PC-3 (cell line): ENCODE data around the gene C10orf71. TPM values are rescaled to one million over a fixed set of nuclear protein-coding genes. Genes with fewer than 3 reads are reported as not detected.

Source experiments
- ATAC-seq: fragments of 200-7000 bp; cut with Tn5 transposase; 2 replicates; pipeline ENCODE4 v1.9.1; 2020; ENCODE audit warnings: mild to moderate bottlenecking, moderate library complexity
- BruUV-seq: library from RNA; stranded (reverse); fragments of 400-500 nt; replicated peaks from 2 replicates; lab custom pipeline; 2021; lab: Mats Ljungman, UMichigan
- CTCF ChIA-PET: fragments of 300-600 bp; sonication (Branson Sonifier 250); formaldehyde crosslinking; loops from one replicate; lab custom pipeline; 2022; ENCODE audit warnings: antibody characterized with exemption; lab: Charles Lee
- POLR2A ChIA-PET: fragments of 300-600 bp; sonication (Branson Sonifier 250); formaldehyde crosslinking; loops from one replicate; lab custom pipeline; 2022; ENCODE audit warnings: antibody characterized with exemption; ENCODE audit not compliant: unreplicated experiment; lab: Charles Lee
- DNase-seq: peaks from one replicate; pipeline ENCODE4 v3.0.0-alpha.2; 2015
- H2AFZ ChIP-seq: fragments of 300-600 bp; sonication (generic); 2 replicates; pipeline ENCODE4 v1.6.0; 2016; ENCODE audit warnings: antibody characterized with exemption, low read length
- H3F3A ChIP-seq: fragments of 300-600 bp; sonication (generic); one replicate; pipeline ENCODE4 v1.6.0; 2017; ENCODE audit warnings: antibody characterized with exemption, low read length, control low read depth, mild to moderate bottlenecking; ENCODE audit not compliant: unreplicated experiment
- H3K27ac ChIP-seq: fragments of 300-600 bp; sonication (generic); 2 replicates; pipeline ENCODE4 v1.5.1; 2016; ENCODE audit warnings: mild to moderate bottlenecking, low read length
- H3K27me3 ChIP-seq: fragments of 300-600 bp; sonication (generic); 2 replicates; pipeline ENCODE4 v1.6.1; 2016; ENCODE audit warnings: low read length, mixed read lengths
- H3K36me3 ChIP-seq: fragments of 300-600 bp; sonication (generic); 2 replicates; pipeline ENCODE4 v1.6.1; 2016; ENCODE audit warnings: low read depth, mixed run types, low read length, mixed read lengths
- H3K4me1 ChIP-seq: fragments of 300-600 bp; sonication (generic); 2 replicates; pipeline ENCODE4 v1.5.1; 2016; ENCODE audit warnings: low read length; ENCODE audit not compliant: insufficient read depth
- H3K4me2 ChIP-seq: fragments of 300-600 bp; sonication (generic); 2 replicates; pipeline ENCODE4 v1.6.0; 2016; ENCODE audit warnings: low read length
- H3K4me3 ChIP-seq: fragments of 300-600 bp; sonication (generic); 2 replicates; pipeline ENCODE4 v1.5.1; 2016; ENCODE audit warnings: mild to moderate bottlenecking, low read length, mixed read lengths
- H3K79me2 ChIP-seq: fragments of 300-600 bp; sonication (generic); 2 replicates; pipeline ENCODE4 v1.6.1; 2017; ENCODE audit warnings: low read length, mixed read lengths
- H3K9ac ChIP-seq: fragments of 300-600 bp; sonication (generic); 2 replicates; pipeline ENCODE4 v1.6.0; 2016; ENCODE audit warnings: mild to moderate bottlenecking, low read length
- H3K9me2 ChIP-seq: fragments of 300-600 bp; sonication (generic); replicated peaks from 2 replicates; pipeline ENCODE4 v1.6.1; 2016; ENCODE audit warnings: mixed run types, low read length, mixed read lengths
- H3K9me3 ChIP-seq: fragments of 300-600 bp; sonication (generic); 2 replicates; pipeline ENCODE4 v1.6.1; 2016; ENCODE audit warnings: low read length, mixed read lengths
- H4K20me1 ChIP-seq: fragments of 300-600 bp; sonication (generic); 2 replicates; pipeline ENCODE4 v1.6.1; 2016; ENCODE audit warnings: low read length, mixed read lengths
- EZH2 ChIP-seq: fragments of 300-600 bp; sonication (generic); IDR thresholded peaks from one replicate; pipeline ENCODE4 v1.6.1; 2017; ENCODE audit warnings: antibody characterized with exemption, mild to moderate bottlenecking, low read length; ENCODE audit not compliant: unreplicated experiment
- EZH2phosphoT487 ChIP-seq: fragments of 300-600 bp; sonication (generic); IDR thresholded peaks from 2 replicates; pipeline ENCODE4 v1.6.1; 2018; ENCODE audit warnings: mild to moderate bottlenecking, antibody characterized with exemption, low read length, borderline replicate concordance
- intact Hi-C: fragments of 100-400 bp; cut with micrococcal nuclease; formaldehyde crosslinking; loops from 2 replicates; pipeline ENCODE4 v1.9.0; 2023
- total RNA-seq: library from RNA; depleted of rRNA; stranded (reverse); fragments of >200 nt; gene quantifications from 2 replicates; pipeline ENCODE4 v1.2.3, GENCODE V29; 2014
- TF ChIP-seq, protein P1 (sequence below): fragments of 300-600 bp; sonication (generic); conservative IDR thresholded peaks from 2 replicates; pipeline ENCODE4 v1.5.1; 2017; ENCODE audit warnings: antibody characterized with exemption, low read depth, mild to moderate bottlenecking, low read length

C10orf71 gene
- total RNA-seq, 1 experiment from 2014 or later, result not detected

GRCh38 chr10:49361178-49361554 is 62.2 kb downstream of the C10orf71 start:
- Histone ChIP-seq H3F3A (no peaks in the 10 kb centered on the region), H3K4me2 (no peak overlapping the region), H3K79me2 (no peaks in the 10 kb centered on the region), H3K27me3 (peaks cover 51% of the 10 kb centered on the region), H3K36me3 (no peaks in the 10 kb centered on the region), H3K27ac (no peak overlapping the region), H4K20me1 (no peaks in the 10 kb centered on the region), H3K9ac (no peak overlapping the region), H2AFZ (no peak overlapping the region), H3K4me1 (0 out of 2 replicates have a peak, but pooled peaks cover 6% of the 10 kb centered on the region), H3K9me3 (no peaks in the 10 kb centered on the region), H3K4me3 (no peak overlapping the region), H3K9me2 (no peaks in the 10 kb centered on the region)
- CTCF ChIA-PET, result no interaction called here
- intact Hi-C loops, result no loop called here
- ATAC-seq (no peak), DNase-seq (no peak)
- POLR2A ChIA-PET, result no interaction called here
- BruUV-seq, result no TSS peak
- TF ChIP-seq, protein P1, sequence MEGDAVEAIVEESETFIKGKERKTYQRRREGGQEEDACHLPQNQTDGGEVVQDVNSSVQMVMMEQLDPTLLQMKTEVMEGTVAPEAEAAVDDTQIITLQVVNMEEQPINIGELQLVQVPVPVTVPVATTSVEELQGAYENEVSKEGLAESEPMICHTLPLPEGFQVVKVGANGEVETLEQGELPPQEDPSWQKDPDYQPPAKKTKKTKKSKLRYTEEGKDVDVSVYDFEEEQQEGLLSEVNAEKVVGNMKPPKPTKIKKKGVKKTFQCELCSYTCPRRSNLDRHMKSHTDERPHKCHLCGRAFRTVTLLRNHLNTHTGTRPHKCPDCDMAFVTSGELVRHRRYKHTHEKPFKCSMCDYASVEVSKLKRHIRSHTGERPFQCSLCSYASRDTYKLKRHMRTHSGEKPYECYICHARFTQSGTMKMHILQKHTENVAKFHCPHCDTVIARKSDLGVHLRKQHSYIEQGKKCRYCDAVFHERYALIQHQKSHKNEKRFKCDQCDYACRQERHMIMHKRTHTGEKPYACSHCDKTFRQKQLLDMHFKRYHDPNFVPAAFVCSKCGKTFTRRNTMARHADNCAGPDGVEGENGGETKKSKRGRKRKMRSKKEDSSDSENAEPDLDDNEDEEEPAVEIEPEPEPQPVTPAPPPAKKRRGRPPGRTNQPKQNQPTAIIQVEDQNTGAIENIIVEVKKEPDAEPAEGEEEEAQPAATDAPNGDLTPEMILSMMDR, result no peak
- TF ChIP-seq EZH2phosphoT487 (no peak), EZH2 (no peak)

DNA sequence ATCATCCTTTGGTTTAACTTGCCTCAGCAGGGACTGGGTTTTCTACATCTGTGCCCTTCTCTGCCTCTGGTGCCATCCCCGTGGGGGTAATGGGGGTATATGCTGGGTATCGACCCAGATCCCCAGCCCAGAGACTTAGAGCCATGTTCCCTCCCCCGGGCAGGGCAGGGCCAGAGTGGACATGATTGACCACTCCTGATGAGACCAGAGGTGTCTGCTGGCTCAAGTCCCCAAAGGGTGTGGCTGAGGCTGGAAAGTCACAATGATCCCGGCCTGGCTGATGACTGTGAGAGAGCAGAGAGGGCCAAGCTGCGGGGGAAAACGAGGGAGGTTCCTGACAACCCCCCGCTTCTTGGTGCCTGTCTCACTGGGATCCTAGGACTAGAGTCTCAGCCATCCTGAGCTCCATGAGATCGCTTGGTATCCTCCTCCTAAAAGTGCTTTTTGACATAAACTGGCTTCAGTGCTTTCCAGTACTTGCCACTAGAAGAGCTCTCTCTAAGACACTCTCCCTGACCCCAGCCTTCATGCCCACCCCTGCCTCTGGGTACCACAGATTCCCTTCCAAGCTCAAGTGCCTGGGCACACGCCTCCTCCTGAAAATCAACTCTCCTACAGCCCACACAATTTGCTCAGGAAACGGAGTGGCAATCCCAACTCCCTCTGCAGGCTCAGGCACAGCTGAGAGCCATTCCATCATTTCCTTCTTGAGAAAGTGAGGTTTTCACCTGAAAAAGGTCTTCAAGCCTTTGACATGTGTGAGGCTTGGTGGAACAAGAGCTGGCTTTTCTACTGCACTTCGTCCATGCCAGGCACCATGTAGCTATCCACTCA is 63.0 kb downstream of the C10orf71 start:
- intact Hi-C loops, result no loop called here
- Histone ChIP-seq H2AFZ (no peak overlapping the region), H3F3A (no peaks in the 10 kb centered on the region), H3K27me3 (peaks cover 51% of the 10 kb centered on the region), H3K9ac (no peak overlapping the region), H4K20me1 (no peaks in the 10 kb centered on the region), H3K4me2 (no peak overlapping the region), H3K27ac (no peak overlapping the region), H3K9me2 (no peaks in the 10 kb centered on the region), H3K4me1 (0 out of 2 replicates have a peak, but pooled peaks cover 6% of the 10 kb centered on the region), H3K79me2 (no peaks in the 10 kb centered on the region), H3K36me3 (no peaks in the 10 kb centered on the region), H3K4me3 (no peak overlapping the region), H3K9me3 (no peaks in the 10 kb centered on the region)
- no TSS peak for BruUV-seq
- TF ChIP-seq EZH2 (no peak), EZH2phosphoT487 (no peak)
- TF ChIP-seq, protein P1, result no peak
- ATAC-seq (no peak), DNase-seq (no peak)
- POLR2A ChIA-PET, result no interaction called here
- CTCF ChIA-PET, result no interaction called here
